ENCODE results near the gene PRKAG1.

GRCh38 chr12:48956279-48957140 lies 62.1 kb downstream of the PRKAG1 start:
- TF ChIP-seq CTCF (conservative IDR thresholded peaks at IDR 0.05; ENCODE audit: low read length) (peak; percentile 59), EZH2phosphoT487 (IDR thresholded peaks at IDR 0.05; ENCODE audit: borderline replicate concordance, low read depth, low read length) (no peak)

All from OCI-LY7 (cell line).